Gastrocnemius medialis (tissue), 4 donors: ENCODE measurements around the gene TMEM26. TPM values are rescaled to one million over a fixed set of nuclear protein-coding genes. Genes with fewer than 3 reads are reported as not detected.
"Not testable (repeated sequence)": the region's sequence is repeated elsewhere in the genome, so short reads cannot be mapped to it uniquely, and the experiment has no call there.

Experiments used
- ATAC-seq, 2 donors: fragments of 150-250 bp; one replicate each; pipeline ENCODE4 v1.9.1; 2016
- DNase-seq, 2 donors: peaks; one replicate each; pipeline ENCODE4 v3.0.0-alpha.2; 2019
- H3K27ac ChIP-seq, 4 donors: fragments of 200-600 bp; sonication (generic); 1 replicate in 1 of 4; 2 replicates in 3 of 4; pipeline ENCODE4 v1.5.1; 2016 to 2018; ENCODE audit warnings: mild to moderate bottlenecking in 2 of 4, moderate library complexity in 1 of 4
- H3K27me3 ChIP-seq, 3 donors: fragments of 200-600 bp; sonication (generic) in 2 of 3; 1 replicate in 1 of 3; 2 replicates in 2 of 3; pipeline versions ENCODE4 v1.5.1 to v1.6.0; 2016 to 2019; ENCODE audit warnings: mild to moderate bottlenecking in 1 of 3, moderate library complexity in 1 of 3
- H3K36me3 ChIP-seq, 2 donors: fragments of 200-600 bp; sonication (generic) in 1 of 2; one replicate each; pipeline ENCODE4 v1.5.1; 2017 to 2018
- H3K4me1 ChIP-seq, 2 donors: fragments of 200-600 bp; sonication (generic) in 1 of 2; one replicate each; pipeline ENCODE4 v1.5.1; 2016 to 2017; ENCODE audit warnings: mild to moderate bottlenecking in 2 of 2
- H3K4me3 ChIP-seq, 4 donors: fragments of 200-600 bp; sonication (generic) in 3 of 4; 1 replicate in 1 of 4; 2 replicates in 3 of 4; pipeline ENCODE4 v1.5.1; 2016 to 2019; ENCODE audit warnings: mild to moderate bottlenecking in 2 of 4
- H3K9me3 ChIP-seq, 3 donors: fragments of 200-600 bp; sonication (generic) in 2 of 3; 1 replicate in 1 of 3; 2 replicates in 2 of 3; pipeline ENCODE4 v1.5.1; 2016 to 2019
- POLR2A ChIP-seq, 2 donors: fragments of 450-650 bp; IDR thresholded peaks; one replicate each; pipeline ENCODE4 v1.6.1; 2017; ENCODE audit warnings: antibody characterized with exemption in 2 of 2, mild to moderate bottlenecking in 2 of 2, moderate library complexity in 2 of 2
- in situ Hi-C, 4 donors: fragments of 200-750 bp; cut with MboI; loops; one replicate each; pipeline versions ENCODE4 v1.15.0 to v1.8.0; 2017; ENCODE audit warnings: low sequenced_read_pairs in 4 of 4
- intact Hi-C: fragments of 100-400 bp; cut with DNase I; formaldehyde crosslinking; loops from one replicate; pipeline ENCODE4 v1.15.1; 2023; ENCODE audit warnings: low total_unique reads
- total RNA-seq, 4 donors: library from RNA; depleted of rRNA; stranded (reverse); fragments of >200 nt; gene quantifications; one replicate each; pipeline versions ENCODE4 v1.1.0 to v1.2.3, GENCODE V29; 2016
- TF ChIP-seq, protein P1 (sequence below), 5 experiments: fragments of 450-650 bp in 3 of 5; fragments of 200-600 bp in 2 of 5; sonication (generic) in 2 of 5; IDR thresholded peaks in 4 of 5; conservative IDR thresholded peaks in 1 of 5; 1 replicate in 4 of 5; 2 replicates in 1 of 5; pipeline ENCODE4 v1.5.1; 2016 to 2019; ENCODE audit warnings: antibody characterized with exemption in 5 of 5, mild to moderate bottlenecking in 3 of 5, moderate library complexity in 3 of 5

Gene TMEM26
- total RNA-seq, 4 donors from 2014 or later: 0.18 TPM; not detected in 3

DNA sequence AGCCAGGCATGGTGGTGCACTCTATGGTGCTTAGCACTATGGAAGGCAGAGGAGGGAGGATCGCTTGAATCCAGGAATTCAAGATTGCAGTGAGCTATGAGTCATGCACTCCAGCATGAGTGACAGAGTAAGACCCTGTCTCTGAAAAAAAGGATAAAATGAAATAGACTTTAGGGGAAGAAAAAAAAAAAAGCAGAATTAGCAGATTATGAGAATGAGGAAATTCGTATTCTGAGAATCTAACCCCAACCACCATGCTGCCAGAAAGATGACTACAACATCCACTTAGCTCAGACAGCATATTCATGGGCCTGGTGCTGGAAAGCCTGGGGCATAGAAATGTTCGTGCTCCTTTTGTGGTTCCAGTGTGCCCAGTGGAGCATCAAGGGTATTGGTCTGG is 63.3 kb downstream of the TMEM26 start:
- Histone ChIP-seq H3K4me1 (no peaks in the 10 kb centered on the region), H3K4me3 (no peak overlapping the region), H3K36me3 (no peaks in the 10 kb centered on the region), H3K27me3 (no peaks in the 10 kb centered on the region), H3K27ac (no peak overlapping the region), H3K9me3 (no peaks in the 10 kb centered on the region)
- intact Hi-C loops: no loop called here
- ATAC-seq: no peak
- DNase-seq: no peak
- TF ChIP-seq, protein P1, sequence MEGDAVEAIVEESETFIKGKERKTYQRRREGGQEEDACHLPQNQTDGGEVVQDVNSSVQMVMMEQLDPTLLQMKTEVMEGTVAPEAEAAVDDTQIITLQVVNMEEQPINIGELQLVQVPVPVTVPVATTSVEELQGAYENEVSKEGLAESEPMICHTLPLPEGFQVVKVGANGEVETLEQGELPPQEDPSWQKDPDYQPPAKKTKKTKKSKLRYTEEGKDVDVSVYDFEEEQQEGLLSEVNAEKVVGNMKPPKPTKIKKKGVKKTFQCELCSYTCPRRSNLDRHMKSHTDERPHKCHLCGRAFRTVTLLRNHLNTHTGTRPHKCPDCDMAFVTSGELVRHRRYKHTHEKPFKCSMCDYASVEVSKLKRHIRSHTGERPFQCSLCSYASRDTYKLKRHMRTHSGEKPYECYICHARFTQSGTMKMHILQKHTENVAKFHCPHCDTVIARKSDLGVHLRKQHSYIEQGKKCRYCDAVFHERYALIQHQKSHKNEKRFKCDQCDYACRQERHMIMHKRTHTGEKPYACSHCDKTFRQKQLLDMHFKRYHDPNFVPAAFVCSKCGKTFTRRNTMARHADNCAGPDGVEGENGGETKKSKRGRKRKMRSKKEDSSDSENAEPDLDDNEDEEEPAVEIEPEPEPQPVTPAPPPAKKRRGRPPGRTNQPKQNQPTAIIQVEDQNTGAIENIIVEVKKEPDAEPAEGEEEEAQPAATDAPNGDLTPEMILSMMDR (IDR thresholded peaks at IDR 0.05 in 4 of 5, conservative IDR thresholded peaks at IDR 0.05 in 1 of 5): no peak
- TF ChIP-seq POLR2A (IDR thresholded peaks at IDR 0.05): no peak
- in situ Hi-C loops: no loop called here

DNA sequence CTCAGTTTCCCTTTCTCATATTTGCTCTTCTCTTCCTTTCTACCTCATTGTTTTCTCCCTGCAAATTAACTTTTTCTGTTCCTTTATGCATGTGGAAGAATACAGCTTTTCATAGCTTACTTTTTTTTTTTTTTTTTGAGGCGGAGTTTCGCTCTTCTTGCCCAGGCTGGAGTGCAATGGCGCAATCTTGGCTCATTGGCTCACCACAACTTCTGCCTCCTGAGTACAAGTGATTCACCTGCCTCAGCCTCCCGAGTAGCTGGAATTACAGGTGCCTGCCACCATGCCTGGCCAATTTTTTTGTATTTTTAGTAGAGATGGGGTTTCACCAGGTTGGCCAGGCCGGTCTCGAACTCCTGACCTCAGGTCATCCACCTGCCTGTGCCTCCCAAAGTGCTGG is 64.2 kb downstream of the TMEM26 start:
- H3K27me3 ChIP-seq, DNase-seq, ATAC-seq, H3K9me3 ChIP-seq, intact Hi-C loops, in situ Hi-C loops, H3K4me3 ChIP-seq, H3K27ac ChIP-seq, H3K36me3 ChIP-seq, H3K4me1 ChIP-seq: not testable (repeated sequence)

DNA sequence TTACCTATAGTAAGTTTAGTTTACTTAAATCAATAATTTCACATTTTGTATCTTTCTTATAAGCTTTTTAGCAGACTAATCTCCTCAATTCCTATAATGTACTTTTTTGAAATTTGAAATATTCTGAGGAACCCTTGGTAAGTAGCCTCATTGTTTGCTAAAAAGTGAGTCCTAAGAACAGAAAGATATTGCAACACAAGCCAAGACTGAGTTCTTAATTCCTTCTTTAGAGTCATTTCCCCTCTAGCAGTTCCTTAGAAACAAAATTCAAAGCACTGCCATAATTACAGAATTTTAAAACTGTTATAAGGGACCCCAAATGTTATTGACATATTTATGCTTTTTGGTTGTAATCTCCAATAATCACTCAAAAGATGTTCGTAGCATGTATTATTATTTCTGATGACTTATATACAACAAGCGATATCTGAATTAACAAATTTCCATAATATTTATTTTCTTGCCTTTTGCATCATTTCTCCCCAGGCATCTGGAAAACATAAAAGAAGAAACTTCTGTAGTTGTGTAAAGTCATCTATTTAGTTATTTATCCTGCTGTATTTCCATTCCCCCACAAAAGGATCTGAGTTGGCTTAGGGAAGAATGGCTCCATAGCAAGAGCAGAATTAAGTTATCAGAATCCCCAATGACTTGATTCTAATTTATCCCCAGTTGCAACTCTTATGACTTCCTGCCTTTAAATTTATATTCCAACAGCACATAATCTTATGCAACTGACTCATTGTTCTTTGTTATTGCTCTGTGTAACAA is 67.8 kb downstream of the TMEM26 start:
- Histone ChIP-seq H3K4me1 (no peaks in the 10 kb centered on the region), H3K27ac (no peak overlapping the region), H3K9me3 (no peaks in the 10 kb centered on the region), H3K4me3 (no peak overlapping the region), H3K36me3 (no peaks in the 10 kb centered on the region), H3K27me3 (no peaks in the 10 kb centered on the region)
- intact Hi-C loops: no loop called here
- in situ Hi-C loops: no loop called here
- ATAC-seq (no peak), DNase-seq (no peak)
- TF ChIP-seq, protein P1 (IDR thresholded peaks at IDR 0.05 in 4 of 5, conservative IDR thresholded peaks at IDR 0.05 in 1 of 5): no peak
- no peak for TF ChIP-seq POLR2A (IDR thresholded peaks at IDR 0.05)

DNA sequence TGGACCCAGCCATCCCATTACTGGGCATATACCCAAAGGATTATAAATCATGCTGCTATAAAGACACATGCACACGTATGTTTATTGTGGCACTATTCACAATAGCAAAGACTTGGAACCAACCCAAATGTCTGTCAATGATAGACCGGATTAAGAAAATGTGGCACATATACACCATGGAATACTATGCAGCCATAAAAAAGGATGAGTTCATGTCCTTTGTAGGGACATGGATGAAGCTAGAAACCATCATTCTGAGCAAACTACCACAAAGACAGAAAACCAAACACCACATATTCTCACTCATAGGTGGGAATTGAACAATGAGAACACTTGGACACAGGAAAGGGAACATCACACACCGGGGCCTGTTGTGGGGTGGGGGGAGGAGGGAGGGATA is 72.0 kb downstream of the TMEM26 start:
- H3K27ac ChIP-seq, DNase-seq, in situ Hi-C loops, intact Hi-C loops, H3K4me3 ChIP-seq, H3K4me1 ChIP-seq, H3K27me3 ChIP-seq, H3K36me3 ChIP-seq, ATAC-seq, H3K9me3 ChIP-seq: not testable (repeated sequence)

DNA sequence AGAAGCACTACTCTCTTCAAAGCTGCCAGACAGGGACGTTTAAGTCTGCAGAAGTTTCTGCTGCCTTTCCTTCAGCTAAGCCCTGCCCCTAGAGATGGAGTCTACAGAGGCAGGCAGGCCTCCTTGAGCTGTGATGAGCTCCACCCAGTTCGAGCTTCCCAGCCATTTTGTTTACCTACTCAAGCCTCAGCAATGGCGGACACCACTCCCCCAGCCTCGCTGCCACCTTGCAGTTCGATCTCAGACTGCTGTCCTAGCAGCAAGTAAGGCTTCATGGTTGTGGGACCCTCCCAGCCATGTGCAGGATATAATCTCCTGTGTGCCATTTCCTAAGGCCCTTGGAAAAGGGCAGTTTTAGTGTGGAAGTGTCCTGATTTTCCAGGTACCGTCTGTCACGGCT is 74.3 kb downstream of the TMEM26 start:
- in situ Hi-C loops: no loop called here
- no peaks in the 10 kb centered on the region for H3K4me1 ChIP-seq
- no peak for DNase-seq

More for the DNA sequence above, 74.3 kb downstream of the TMEM26 start:
- no peak for ATAC-seq
- no peak overlapping the region for H3K27ac ChIP-seq
- peaks cover 0 to 4% (median 0%) of the 10 kb centered on the region in 3 donors for H3K9me3 ChIP-seq
- no peaks in the 10 kb centered on the region for H3K36me3 ChIP-seq
- TF ChIP-seq, protein P1 (IDR thresholded peaks at IDR 0.05 in 4 of 5, conservative IDR thresholded peaks at IDR 0.05 in 1 of 5): no peak
- TF ChIP-seq POLR2A (IDR thresholded peaks at IDR 0.05): no peak
- intact Hi-C loops: no loop called here
- no peaks in the 10 kb centered on the region for H3K27me3 ChIP-seq
- no peak overlapping the region for H3K4me3 ChIP-seq
